HG03280 (cell line): ENCODE measurements around the gene MOB3A.
"Not testable (repeated sequence)": the region's sequence is repeated elsewhere in the genome, so short reads cannot be mapped to it uniquely, and the experiment has no call there.

ENCODE experiments used
- ATAC-seq: cut with Tn5 transposase; IDR thresholded peaks from one replicate; pipeline ENCODE4 v1.9.1; 2021; ENCODE audit warnings: mild to moderate bottlenecking, moderate library complexity; ENCODE audit not compliant: unreplicated experiment

MOB3A gene

DNA sequence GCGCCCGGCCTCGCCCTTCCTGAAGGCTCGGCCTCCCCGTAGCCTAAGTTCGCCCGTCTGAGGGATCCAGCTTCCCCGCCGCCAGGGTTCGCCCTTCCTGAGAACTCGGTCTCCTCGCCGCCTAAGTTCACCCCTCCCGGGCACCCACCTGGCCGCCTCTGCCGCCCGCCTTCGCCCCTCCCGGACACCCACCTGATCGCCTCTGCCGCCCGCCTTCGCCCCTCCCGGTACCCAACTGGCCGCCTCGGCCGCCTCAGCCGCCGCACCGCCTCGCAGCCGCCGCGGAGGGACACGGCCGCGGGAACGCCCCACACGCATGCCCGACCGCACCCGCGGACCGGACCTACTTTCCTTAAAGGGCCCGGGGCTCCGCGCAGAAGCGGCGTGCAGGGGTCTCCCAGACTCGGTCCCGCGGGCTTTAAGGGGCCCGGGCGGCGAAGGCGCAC lies at the start of gene MOB3A:
TSS of gene MOB3A (minus strand) at position 293 of the 446 bp plus-strand sequence. CDS start 17,766 bp downstream, outside the sequence.
- ATAC-seq: no peak

DNA sequence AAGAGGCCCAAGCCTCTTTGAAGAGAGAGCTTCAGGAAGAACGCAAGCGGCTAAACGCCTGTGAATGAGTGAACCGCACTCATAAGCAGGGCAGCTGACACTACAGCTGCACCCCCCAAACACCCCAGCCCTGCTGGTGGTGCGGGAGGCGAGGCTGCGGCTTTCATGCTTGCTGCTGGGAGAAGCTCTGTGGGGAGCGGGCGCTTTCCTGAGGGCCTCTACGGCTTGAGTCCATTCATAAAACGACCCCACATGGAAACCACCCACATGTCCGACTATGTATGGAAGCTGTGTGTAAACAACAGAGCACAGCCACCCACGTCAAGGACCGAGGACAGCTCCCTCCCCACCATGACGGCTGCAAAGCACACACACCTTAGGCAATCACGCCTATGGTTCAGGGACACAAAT lies 49.7 kb upstream of the MOB3A start:
- no peak for ATAC-seq

DNA sequence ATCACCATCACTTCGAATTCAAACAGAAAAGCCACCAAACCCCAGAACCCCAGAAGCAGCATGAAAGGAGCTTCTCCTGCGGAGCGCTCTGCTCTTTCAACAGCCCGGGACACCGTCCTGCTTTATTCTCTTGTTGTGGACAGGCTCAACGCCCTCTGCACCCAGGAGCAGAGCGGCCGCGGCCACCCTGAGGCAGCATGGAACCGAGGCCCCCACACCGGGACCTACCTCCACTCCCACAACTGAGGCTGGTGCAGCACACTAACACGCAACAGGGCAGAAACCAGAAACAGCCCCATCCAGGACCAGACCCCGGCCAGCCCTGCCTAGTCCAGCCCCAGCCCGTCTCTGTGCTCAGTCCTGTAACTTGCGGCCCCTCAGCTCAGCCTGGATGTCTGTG lies 48.1 kb upstream of the MOB3A start:
- ATAC-seq: no peak

DNA sequence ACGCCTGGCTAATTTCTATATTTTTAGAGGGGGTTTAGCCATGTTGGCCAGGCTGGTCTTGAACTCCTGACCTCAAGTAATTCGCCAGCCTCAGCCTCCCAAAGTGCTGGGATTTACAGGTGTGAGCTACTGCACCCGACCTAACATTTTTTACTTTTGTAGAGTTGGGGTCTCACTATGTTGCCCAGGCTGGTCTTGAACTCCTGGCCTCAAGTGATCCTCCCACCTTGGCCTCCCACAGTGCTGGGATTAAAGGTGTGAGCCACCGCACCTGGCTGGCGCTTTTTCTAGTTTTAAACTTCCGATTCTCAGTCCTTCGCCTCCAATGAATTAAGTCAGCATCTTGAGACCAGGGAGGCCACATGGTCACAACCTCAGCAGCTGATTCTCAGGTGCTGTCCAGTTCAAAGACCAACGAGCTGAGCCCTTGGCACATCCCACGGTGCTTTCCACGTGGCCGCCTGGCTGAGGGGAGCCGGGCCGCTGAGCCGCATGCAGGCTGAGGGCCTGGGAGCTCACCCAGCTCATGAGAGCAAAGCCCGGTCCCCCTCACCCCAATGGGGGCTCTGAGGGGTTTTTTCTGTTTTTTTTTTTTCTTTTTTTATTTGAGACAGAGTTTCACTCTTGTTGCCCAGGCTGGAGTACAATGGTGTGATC lies 46.2 kb upstream of the MOB3A start:
- ATAC-seq: no peak

DNA sequence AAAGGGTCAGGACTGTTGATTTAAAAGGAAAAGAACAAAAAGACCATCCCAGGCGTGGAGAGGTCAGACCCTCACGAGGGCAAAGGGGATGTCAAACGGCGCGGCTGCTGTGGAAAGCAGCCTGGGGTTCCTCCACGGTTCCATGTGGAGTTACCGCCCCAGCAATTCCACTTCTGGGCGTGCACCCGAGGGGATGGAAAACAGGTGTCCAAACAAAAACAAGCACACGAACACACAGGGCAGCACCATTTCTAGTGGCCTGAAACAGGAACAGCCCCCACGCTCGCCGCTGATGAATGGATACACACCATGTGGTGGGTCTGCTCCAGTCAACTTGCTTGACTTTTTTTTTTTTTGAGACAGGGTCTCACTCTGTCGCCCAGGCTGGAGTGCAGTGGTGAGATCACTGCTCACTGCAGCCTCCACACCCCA lies 44.0 kb upstream of the MOB3A start:
- ATAC-seq: no peak

DNA sequence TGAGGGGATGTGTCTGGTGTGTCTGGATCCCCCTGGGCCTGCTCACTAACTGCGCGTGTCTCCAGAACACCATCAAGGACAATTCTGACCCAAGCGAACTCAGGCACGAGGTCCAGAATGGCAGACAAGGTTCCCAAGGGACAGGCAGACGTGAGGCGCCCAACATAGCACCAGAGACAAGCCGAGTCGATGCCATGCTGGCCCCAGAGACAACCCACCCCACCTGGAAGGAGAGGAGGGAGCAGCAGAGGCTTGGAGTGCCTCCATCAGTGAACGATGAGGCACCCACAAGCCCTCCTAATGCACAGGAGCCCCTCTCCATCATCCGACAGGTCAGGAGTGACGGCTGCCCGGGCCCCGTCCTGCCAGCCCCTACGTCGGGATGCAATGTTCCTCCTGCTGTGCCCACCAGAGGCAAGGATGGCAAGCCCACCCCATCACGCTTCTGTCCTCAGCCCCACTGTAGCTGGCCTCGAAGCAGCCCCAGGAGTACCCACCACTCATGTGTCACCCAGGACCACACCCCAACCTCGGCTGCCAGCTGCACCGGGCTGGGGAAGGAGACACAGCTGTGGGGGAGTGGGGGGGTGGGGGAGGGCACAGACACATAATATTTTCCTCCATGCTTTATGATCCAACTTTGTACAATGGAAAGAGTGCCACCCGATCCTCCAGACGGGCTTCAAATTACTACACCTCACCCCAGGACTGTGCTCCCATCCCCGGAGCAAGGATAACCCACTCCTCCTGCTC lies 43.4 kb upstream of the MOB3A start:
- no peak for ATAC-seq

DNA sequence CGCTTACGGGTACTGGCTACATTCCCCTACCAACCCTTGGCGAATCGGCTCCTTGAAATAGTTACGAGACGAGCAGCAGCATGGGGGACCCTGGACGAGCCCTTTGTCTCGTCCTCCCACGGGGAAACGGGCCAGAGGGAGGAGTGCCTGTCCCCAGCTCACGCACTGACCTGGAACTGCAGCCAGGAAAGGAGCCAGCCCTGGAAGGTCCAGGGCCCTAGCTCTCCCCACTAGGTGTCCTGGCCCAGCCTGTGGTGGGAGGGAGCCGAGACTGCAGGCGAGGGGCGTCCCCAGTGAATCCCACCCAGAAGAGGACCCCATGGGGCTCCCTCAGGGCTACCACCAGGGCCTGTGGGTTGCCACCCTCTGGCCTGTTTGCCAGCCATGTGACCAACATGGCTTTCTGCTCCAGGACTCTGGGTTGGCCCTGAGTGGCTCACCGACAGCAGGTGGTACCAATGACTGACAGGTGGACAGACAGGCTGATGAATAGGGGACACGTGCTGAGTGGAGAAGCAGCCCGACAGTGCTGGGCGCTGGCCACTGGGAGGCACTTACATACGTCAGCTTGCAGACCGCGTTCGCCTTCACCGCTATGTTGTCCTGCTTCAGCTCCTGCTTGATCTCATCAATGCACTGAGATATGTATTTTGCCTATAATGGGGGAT lies 42.1 kb upstream of the MOB3A start:
- ATAC-seq: no peak

DNA sequence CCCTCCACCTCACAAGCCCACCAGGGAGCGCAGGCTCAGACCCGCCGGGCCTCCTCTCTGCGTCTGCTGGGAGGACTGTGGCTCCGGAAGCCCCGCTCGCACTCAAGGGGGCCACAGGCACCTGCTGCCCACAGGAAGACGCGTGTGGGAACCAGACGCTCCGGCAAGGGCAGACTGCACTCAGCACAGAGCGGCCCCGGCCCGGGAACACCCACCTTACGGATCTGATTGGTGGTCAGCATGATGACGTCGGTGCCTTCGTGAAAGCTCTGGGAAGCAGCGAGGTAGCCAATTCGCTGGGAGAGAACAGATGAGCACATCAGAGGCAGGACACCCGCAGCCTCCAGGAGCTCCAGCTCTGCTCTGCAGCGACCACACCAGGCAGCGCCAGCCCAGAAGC lies 40.7 kb upstream of the MOB3A start:
- no peak for ATAC-seq

DNA sequence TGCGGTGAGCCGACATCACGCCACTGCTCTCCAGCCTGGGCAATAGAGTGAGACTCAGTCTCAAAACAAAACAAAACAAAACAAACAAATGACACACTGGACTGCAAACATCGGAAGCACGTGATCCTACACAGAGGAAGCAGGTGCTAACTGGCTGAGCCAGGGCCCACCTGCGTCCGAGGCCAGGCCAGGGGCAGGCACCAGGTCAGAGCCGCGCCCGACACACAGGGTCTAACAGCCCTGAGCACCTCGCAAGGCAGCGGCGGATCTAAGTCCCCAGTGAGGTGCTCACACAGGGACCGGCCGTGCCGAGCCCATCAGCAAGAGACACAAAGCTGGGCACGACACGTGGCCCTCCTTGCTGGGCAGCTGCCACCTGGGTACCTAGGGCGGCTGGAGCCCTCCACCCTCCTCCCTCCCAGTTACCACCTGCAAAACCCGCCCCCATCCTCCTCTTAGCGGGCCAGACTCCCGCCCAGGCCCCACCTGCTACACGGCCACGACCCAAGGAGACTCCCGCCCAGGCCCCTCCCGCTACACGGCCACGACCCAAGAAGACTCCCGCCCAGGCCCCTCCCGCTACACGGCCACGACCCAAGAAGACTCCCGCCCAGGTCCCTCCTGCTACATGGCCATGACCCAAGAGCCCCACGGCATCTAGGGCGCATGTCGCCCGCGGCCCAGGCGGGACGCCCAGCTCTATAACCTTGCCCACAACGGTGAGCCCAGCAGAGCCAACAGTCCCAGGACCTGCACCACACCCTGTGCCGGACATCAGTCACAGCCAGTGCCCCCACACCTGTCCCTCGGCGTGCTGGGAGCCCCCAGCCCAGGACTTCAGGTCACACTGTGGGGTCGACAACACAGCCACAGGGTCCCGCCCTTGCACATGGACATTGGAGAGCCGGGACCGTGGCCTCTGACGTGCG lies 39.6 kb upstream of the MOB3A start:
- no peak for ATAC-seq

DNA sequence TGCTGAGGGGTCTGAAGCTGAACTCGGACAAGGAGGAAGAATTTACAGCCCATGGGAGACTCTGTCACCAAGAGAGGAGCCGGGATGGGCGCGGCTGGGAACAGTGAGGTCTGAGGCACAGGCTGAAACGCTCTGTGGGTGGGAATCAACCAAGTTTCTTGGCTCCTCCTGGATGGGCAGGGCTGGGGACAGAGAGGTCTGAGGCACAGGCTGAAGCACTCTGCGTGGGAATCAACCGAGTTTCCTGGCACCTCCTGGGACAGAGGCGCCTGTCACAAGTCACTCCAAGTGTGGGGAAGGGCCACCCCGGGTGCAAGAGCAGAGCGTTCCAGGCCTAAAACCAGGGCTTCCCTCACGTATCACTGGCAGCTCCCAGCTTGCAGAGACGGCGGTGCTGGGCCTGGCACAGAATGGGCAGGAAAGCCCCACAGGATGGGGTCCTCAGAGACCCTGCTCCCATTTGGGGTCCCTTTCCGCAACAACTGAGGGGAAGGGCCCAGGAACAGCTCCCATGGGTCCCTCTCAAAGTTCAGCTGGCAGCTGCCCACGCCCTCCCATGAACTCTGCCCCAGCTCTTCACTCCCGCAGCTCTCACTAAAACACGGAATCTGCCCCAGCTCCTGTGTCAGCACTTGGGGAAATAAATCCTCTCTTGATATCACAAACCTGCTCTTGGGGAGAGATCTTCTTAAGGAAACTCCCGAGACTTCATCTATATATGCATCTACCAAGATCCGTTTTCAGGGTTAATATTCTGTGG lies 36.8 kb upstream of the MOB3A start:
- ATAC-seq: no peak

DNA sequence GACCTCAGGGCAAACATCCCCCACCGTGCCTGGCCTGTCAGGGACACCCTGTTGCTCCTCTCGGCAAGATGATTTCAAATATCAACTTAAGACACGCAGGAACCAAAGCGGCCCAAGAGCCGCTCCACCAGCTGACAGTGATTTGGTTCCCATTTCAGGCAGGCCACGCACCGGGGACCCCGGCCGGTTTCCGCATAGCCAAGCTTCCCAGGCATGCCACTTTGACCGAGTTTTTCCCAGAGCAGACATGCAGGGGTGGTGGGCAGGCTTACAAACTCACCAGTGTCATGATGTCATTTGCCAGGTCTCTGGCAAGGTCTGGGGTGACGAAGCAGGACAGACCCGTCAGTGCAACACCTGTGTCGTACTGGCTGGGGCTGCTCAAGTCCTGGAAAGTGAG lies 36.1 kb upstream of the MOB3A start:
- ATAC-seq: no peak

DNA sequence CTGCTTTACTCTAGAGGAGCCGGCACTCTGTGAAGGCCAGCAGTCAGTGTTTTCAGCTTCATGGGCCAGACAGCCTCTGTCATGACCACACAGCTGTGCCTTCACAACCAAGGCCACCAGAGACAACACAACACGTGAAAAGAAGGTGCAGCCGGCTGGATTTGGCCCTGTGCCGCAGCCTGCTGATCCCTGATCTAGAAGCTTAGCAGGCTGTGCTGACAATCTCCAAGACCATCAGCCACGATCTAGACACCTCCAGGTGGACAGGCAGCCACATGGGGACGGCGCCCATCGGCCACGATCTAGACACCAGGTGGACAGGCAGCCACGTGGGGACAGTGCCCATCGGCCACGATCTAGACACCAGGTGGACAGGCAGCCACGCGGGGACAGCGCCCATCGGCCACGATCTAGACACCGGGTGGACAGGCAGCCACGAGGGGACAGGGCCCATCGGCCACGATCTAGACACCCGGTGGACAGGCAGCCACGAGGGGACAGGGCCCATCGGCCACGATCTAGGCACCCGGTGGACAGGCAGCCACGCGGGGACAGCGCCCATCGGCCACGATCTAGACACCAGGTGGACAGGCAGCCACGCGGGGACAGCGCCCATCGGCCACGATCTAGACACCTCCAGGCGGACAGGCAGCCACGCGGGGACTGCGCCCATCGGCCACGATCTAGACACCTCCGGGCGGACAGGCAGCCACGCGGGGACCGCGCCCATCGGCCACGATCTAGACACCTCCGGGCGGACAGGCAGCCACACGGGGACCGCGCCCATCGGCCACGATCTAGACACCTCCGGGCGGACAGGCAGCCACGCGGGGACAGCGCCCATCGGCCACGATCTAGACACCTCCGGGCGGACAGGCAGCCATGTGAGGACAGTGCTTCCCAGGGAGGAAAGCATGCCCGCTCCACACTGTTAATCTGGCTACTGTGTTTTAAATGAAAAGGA lies 35.2 kb upstream of the MOB3A start:
- not testable (repeated sequence) for ATAC-seq

DNA sequence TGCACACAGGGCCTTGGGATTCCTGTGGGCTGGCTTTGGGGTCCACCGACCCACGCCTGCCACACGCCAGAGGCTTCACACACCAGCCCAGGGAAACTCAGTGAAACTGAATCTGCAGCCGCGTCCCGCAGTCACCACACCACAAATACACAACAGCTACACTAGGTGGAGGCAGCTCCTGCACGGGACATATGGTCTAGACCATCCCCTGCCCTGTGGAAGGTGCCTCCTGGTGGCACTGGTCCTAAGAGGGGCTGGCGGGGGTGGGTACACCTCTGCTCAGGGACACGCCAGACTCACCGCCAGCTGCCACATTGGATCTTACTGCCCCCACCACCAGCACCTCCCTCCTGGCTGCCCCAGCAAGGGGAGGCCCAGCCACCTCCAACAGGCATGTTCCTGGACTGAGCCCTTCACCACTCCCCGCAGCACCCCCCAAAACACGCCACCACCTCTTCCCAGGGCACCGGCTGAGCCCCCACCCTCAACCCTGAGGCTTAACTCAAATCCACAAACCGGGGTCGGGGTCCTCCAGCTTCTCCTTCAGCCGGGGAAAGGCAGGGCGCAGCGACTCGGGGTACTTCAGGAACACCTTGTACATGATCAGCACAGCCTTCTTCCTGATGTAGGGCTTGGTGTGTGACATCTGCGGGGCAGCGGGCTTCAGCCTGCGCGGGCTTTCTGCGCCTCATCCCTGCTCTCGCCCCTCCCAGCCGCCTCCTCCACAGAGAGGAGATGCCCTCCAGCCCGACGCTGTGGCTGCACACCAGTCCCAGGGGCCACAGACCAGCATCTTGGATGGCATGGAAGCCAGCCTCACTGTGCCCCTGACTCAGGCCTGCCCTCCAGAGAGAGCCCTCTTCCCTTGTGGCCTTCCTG lies 34.0 kb upstream of the MOB3A start:
- no peak for ATAC-seq

DNA sequence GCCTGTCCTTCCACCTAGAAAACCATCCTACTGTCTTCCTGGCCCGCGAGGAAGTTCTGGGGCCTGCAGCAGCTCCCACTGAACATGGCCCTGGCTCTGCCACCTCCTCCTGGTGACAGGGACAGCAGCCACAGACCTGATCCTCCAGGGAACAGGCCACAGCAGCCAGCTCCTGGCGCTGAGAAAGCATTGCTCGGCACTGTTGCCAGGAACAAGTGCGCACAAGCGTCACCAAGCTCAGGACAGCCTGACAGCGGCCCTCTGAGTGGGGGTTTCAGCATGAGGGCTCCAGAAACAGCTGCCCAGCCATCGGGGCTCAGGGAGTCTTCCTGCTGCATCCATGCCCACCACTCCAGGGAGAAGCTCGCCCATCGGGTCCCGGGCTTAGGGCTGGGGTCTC lies 33.4 kb upstream of the MOB3A start:
- no peak for ATAC-seq

DNA sequence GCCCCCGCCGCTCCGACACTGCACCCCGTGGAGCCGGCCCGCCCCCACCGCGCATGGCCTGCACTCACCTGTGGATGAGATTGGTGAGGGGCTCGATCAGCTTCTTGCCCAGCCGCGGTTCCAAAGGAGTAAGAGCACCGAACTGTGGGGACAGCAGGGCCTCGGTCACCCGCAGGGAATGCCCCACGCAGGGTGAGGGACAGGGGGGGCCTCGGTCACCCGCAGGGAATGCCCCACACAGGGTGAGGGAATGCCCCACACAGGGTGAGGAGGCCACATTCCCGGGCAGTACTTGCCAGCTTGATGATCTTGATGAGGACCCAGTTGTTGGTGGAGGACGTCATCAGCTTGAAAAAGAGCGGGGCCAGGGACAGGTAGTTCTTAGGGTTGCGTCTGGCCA lies 32.9 kb upstream of the MOB3A start:
- no peak for ATAC-seq

DNA sequence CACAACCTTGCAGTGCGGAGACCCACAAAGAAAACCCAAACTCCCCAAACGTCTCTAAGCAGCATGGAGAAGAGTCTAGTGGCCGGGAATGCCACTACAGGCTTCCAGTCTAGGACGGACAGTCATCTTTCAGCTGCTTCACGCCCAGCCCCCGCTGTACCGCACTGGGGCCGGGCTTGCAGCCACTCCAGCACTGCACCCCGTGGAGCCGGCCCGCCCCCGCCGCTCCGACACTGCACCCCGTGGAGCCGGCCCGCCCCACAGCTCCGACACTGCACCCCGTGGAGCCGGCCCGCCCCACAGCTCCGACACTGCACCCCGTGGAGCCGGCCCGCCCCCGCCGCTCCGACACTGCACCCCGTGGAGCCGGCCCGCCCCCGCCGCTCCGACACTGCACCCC lies 32.1 kb upstream of the MOB3A start:
- ATAC-seq: not testable (repeated sequence)

DNA sequence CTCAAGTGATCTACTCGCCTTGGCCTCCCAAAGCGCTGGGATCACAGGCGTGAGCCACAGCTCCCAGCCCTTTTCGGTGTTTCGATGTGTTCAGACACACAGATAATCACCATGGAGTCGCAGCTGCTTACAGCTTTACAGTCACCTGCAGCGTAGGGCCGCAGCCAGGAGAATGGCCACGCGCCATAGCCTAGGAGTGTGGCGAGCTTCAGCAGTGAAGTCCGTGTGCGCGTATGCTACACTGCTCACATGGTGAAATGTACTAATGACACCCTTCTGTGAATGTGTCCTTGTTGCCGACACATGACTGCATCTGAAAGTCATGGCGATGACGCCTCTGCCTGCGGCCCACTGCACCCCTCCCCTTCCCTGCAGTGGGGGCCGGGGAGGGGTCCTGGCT lies 31.6 kb upstream of the MOB3A start:
- no peak for ATAC-seq
